HCT116 (cell line): Measurements from ENCODE around the gene FOXN3.

ENCODE experiments used
- CTCF ChIP-seq, 3 experiments: fragments of 200-600 bp in 1 of 3; sonication (generic) in 1 of 3; IDR thresholded peaks in 2 of 3; conservative IDR thresholded peaks in 1 of 3; 2 replicates each; pipeline ENCODE4 v1.5.1; 2012 to 2017; ENCODE audit warnings: low read depth in 2 of 3, low read length in 2 of 3, antibody characterized with exemption in 1 of 3, borderline replicate concordance in 1 of 3, control low read depth in 1 of 3, mild to moderate bottlenecking in 1 of 3, mixed read lengths in 1 of 3, mixed run types in 1 of 3, moderate library complexity in 1 of 3; ENCODE audit not compliant: insufficient read depth in 1 of 3
- EGR1 ChIP-seq: IDR thresholded peaks from 2 replicates; pipeline ENCODE4 v1.6.1; 2012; ENCODE audit warnings: low read depth
- ELF1 ChIP-seq: IDR thresholded peaks from 2 replicates; pipeline ENCODE4 v1.6.1; 2012; ENCODE audit warnings: low read depth, borderline replicate concordance
- EZH2 ChIP-seq: fragments of 200-600 bp; sonication (generic); IDR thresholded peaks from 2 replicates; pipeline ENCODE4 v1.6.1; 2017; ENCODE audit warnings: antibody characterized with exemption, mixed run types
- MAX ChIP-seq: IDR thresholded peaks from 2 replicates; pipeline ENCODE4 v1.6.1; 2012
- POLR2A ChIP-seq: IDR thresholded peaks from 2 replicates; pipeline ENCODE4 v1.7.0; 2011; ENCODE audit warnings: borderline replicate concordance; ENCODE audit not compliant: insufficient read depth, insufficient read length; ENCODE audit errors: extremely low read depth
- POLR2AphosphoS5 ChIP-seq: IDR thresholded peaks from 2 replicates; pipeline ENCODE4 v1.6.1; 2011; ENCODE audit warnings: mild to moderate bottlenecking, low read depth, low read length, moderate library complexity
- REST ChIP-seq: IDR thresholded peaks from 2 replicates; pipeline ENCODE4 v1.6.1; 2012; ENCODE audit warnings: low read depth
- SIN3A ChIP-seq: IDR thresholded peaks from 2 replicates; pipeline ENCODE4 v1.6.1; 2012; ENCODE audit warnings: low read depth
- SP1 ChIP-seq: IDR thresholded peaks from 2 replicates; pipeline ENCODE4 v1.6.1; 2012; ENCODE audit warnings: low read depth
- TCF7L2 ChIP-seq: IDR thresholded peaks from 2 replicates; pipeline ENCODE4 v1.7.0; 2011; ENCODE audit warnings: borderline replicate concordance, inconsistent platforms; ENCODE audit not compliant: insufficient read depth, insufficient read length; ENCODE audit errors: extremely low read depth
- YY1 ChIP-seq: IDR thresholded peaks from 2 replicates; pipeline ENCODE4 v1.6.1; 2011; ENCODE audit warnings: low read length, low read depth, moderate library complexity, mild to moderate bottlenecking; ENCODE audit not compliant: insufficient replicate concordance; ENCODE audit errors: extremely low read depth
- ZFX ChIP-seq: fragments of 450-650 bp; IDR thresholded peaks from 2 replicates; pipeline ENCODE4 v1.6.1; 2017
- ZNF274 ChIP-seq: fragments of 200-500 bp; sonication (Bioruptor generic); IDR thresholded peaks from 2 replicates; pipeline ENCODE4 v1.6.1; 2014; ENCODE audit warnings: mild to moderate bottlenecking, low read depth, low read length, inconsistent platforms

- TF ChIP-seq CTCF (IDR thresholded peaks at IDR 0.05 in 2 of 3, conservative IDR thresholded peaks at IDR 0.05 in 1 of 3; ENCODE audit: borderline replicate concordance in 1 of 3, insufficient read depth in 1 of 3, low read depth in 2 of 3, low read length in 2 of 3) (no peak), EZH2 (no peak), YY1 (no peak), POLR2A (no peak), POLR2AphosphoS5 (no peak), SIN3A (no peak), ELF1 (no peak), MAX (no peak), REST (no peak), SP1 (no peak), ZNF274 (no peak), ZFX (no peak), TCF7L2 (no peak), EGR1 (no peak)
Observed at GRCh38 chr14:89368490-89369477, 48.2 kb downstream of the FOXN3 start.
